ENCODE data around the gene TUBA4A. TPM values are rescaled to one million over a fixed set of nuclear protein-coding genes. Genes with fewer than 3 reads are reported as not detected.
A peak's percentile ranks its signal among the peaks of the same experiment; 100 is the strongest.

TUBA4A gene
- total and polyA plus RNA-seq, 9 of the 15 experiments (the other 6 are each of a cell fraction or from before 2014, with no cell fraction given): 25.1 to 174 (median 42.4) TPM

- TF ChIP-seq NEUROD1 (IDR thresholded peaks at IDR 0.05; ENCODE audit: borderline replicate concordance, low read depth, low read length, partially characterized antibody): no peak
- TF ChIP-seq NONO (IDR thresholded peaks at IDR 0.05; ENCODE audit: low read depth in 2 of 2, low read length in 1 of 2): 0 out of 4 replicates have a peak, but pooled peaks of 1 of the 2 experiments have one; percentile 31
- TF ChIP-seq ZBTB43 (CRISPR knock-in tag; IDR thresholded peaks at IDR 0.05): no peak
- no peak for TF ChIP-seq HIVEP1 (CRISPR knock-in tag; IDR thresholded peaks at IDR 0.05)
- peak in 1 of 2 experiments; percentile 38; a peak in 1 of 4 replicates for TF ChIP-seq SIN3A (IDR thresholded peaks at IDR 0.05; ENCODE audit: borderline replicate concordance in 2 of 2, control insufficient read depth in 1 of 2, low read depth in 2 of 2, low read length in 2 of 2)
- TF ChIP-seq NR1H2 (CRISPR knock-in tag; IDR thresholded peaks at IDR 0.05): no peak
- TF ChIP-seq NFIC (IDR thresholded peaks at IDR 0.05): no peak
- no peak for TF ChIP-seq TBL1XR1 (IDR thresholded peaks at IDR 0.05; ENCODE audit: low read length in 2 of 2)
- peak; percentile 22 for TF ChIP-seq SAP30 (IDR thresholded peaks at IDR 0.05; ENCODE audit: borderline replicate concordance, insufficient read depth, low read depth, low read length, poor library complexity, severe bottlenecking)
- TF ChIP-seq ZNF232 (CRISPR knock-in tag; IDR thresholded peaks at IDR 0.05): no peak
- peak; percentile 63 for TF ChIP-seq TAF1 (IDR thresholded peaks at IDR 0.05; ENCODE audit: control insufficient read depth, extremely low read depth, insufficient read depth, low read length, severe bottlenecking)
- no peak for TF ChIP-seq RBM34 (IDR thresholded peaks at IDR 0.05; ENCODE audit: borderline replicate concordance, insufficient read depth, low read length)
- TF ChIP-seq MAZ (CRISPR knock-in tag; conservative IDR thresholded peaks at IDR 0.05 in 1 of 2, IDR thresholded peaks at IDR 0.05 in 1 of 2): peak; percentile 62 to 68; a peak in 2 of 4 replicates
- TF ChIP-seq LARP7 (IDR thresholded peaks at IDR 0.05): no peak
- TF ChIP-seq CCNT2 (IDR thresholded peaks at IDR 0.05; ENCODE audit: borderline replicate concordance, extremely low read depth, insufficient read length, low read depth, low read length): peak; percentile 53
These were observed at the start of gene TUBA4A (continued) for GRCh38 chr2:219253753-219254589.
